Tibial artery (tissue), 4 donors: ENCODE data around the gene TDRD9.

Source experiments
- DNase-seq, 2 donors: peaks; one replicate each; pipeline ENCODE4 v3.0.0-alpha.2; 2019
- H3K27ac ChIP-seq, 2 donors: fragments of 200-600 bp; sonication (generic) in 1 of 2; 1 replicate in 1 of 2; 2 replicates in 1 of 2; pipeline ENCODE4 v1.5.1; 2018 to 2019; ENCODE audit warnings: mild to moderate bottlenecking in 1 of 2
- H3K27me3 ChIP-seq, 2 donors: fragments of 200-600 bp; sonication (generic) in 1 of 2; one replicate each; pipeline versions ENCODE4 v1.5.1 to v1.6.0; 2016 to 2019
- H3K36me3 ChIP-seq, 3 donors: fragments of 200-600 bp; sonication (generic) in 2 of 3; one replicate each; pipeline ENCODE4 v1.5.1; 2016 to 2019; ENCODE audit warnings: mild to moderate bottlenecking in 2 of 3
- H3K4me1 ChIP-seq, 4 donors: fragments of 200-600 bp; sonication (generic) in 2 of 4; 1 replicate in 3 of 4; 2 replicates in 1 of 4; pipeline ENCODE4 v1.5.1; 2016 to 2019
- H3K4me3 ChIP-seq, 2 donors: fragments of 200-600 bp; sonication (generic) in 1 of 2; 1 replicate in 1 of 2; 2 replicates in 1 of 2; pipeline ENCODE4 v1.5.1; 2018 to 2019; ENCODE audit warnings: mild to moderate bottlenecking in 2 of 2
- H3K9me3 ChIP-seq, 3 donors: fragments of 200-600 bp; sonication (generic) in 1 of 3; one replicate each; pipeline ENCODE4 v1.5.1; 2016 to 2019
- CTCF ChIP-seq, 2 experiments: fragments of 200-600 bp in 1 of 2; fragments of 450-650 bp in 1 of 2; IDR thresholded peaks; one replicate each; pipeline ENCODE4 v1.5.1; 2017 to 2019; ENCODE audit warnings: antibody characterized with exemption in 2 of 2, mild to moderate bottlenecking in 1 of 2, moderate library complexity in 1 of 2
- intact Hi-C: fragments of 100-400 bp; cut with DNase I; formaldehyde crosslinking; loops from one replicate; pipeline ENCODE4 v1.15.0; 2023; ENCODE audit warnings: low total_unique reads

Gene TDRD9

GRCh38 chr14:103932791-103933490, 4.7 kb downstream of the TDRD9 start:
- intact Hi-C loops, result no loop called here
- DNase-seq, result no peak
- no peak for TF ChIP-seq CTCF (IDR thresholded peaks at IDR 0.05)
- Histone ChIP-seq H3K27ac (no peak overlapping the region), H3K9me3 (no peaks in the 10 kb centered on the region), H3K36me3 (no peaks in the 10 kb centered on the region), H3K27me3 (peaks cover 0 to 14% of the 10 kb centered on the region in 2 donors), H3K4me3 (no peak overlapping the region), H3K4me1 (no peaks in the 10 kb centered on the region)

- Histone ChIP-seq H3K27me3 (no peaks in the 10 kb centered on the region), H3K27ac (no peak overlapping the region), H3K9me3 (no peaks in the 10 kb centered on the region), H3K36me3 (no peaks in the 10 kb centered on the region), H3K4me1 (no peaks in the 10 kb centered on the region), H3K4me3 (no peak overlapping the region)
- no peak for TF ChIP-seq CTCF (IDR thresholded peaks at IDR 0.05)
- intact Hi-C loops, result no loop called here
- no peak for DNase-seq
These were observed 6.8 kb downstream of the TDRD9 start for GRCh38 chr14:103935102-103935501.

- Histone ChIP-seq H3K36me3 (no peaks in the 10 kb centered on the region), H3K9me3 (no peaks in the 10 kb centered on the region), H3K27ac (no peak overlapping the region), H3K4me1 (no peaks in the 10 kb centered on the region), H3K27me3 (peaks cover 0 to 26% of the 10 kb centered on the region in 2 donors), H3K4me3 (no peak overlapping the region)
- DNase-seq, result no peak
- intact Hi-C loops, result no loop called here
- TF ChIP-seq CTCF (IDR thresholded peaks at IDR 0.05), result no peak
These were observed 13.2 kb downstream of the TDRD9 start for GRCh38 chr14:103941462-103941861.

- Histone ChIP-seq H3K36me3 (no peaks in the 10 kb centered on the region), H3K27ac (no peak within 1 kb of the TSS), H3K4me3 (no peak within 1 kb of the TSS), H3K4me1 (no peaks in the 10 kb centered on the region), H3K27me3 (peaks cover 0 to 26% of the 10 kb centered on the region in 2 donors), H3K9me3 (no peaks in the 10 kb centered on the region)
- intact Hi-C loops, result no loop called here
- TF ChIP-seq CTCF (IDR thresholded peaks at IDR 0.05), result no peak
- no peak for DNase-seq
These were observed 13.9 kb downstream of the TDRD9 start, which contains the start of gene RD3L for GRCh38 chr14:103941973-103942736. TSS of gene RD3L (minus strand) at chr14:103942529. CDS start at chr14:103941695, 834 bp downstream.

- Histone ChIP-seq H3K36me3 (no peaks in the 10 kb centered on the region), H3K27ac (no peak overlapping the region), H3K9me3 (no peaks in the 10 kb centered on the region), H3K4me1 (no peaks in the 10 kb centered on the region), H3K4me3 (no peak overlapping the region), H3K27me3 (peaks cover 0 to 26% of the 10 kb centered on the region in 2 donors)
- intact Hi-C loops, result no loop called here
- DNase-seq, result no peak
- no peak for TF ChIP-seq CTCF (IDR thresholded peaks at IDR 0.05)
These were observed 15.4 kb downstream of the TDRD9 start for GRCh38 chr14:103943673-103944072.
